Epithelial cell of proximal tubule (primary cell): ENCODE data around the gene TRH. TPM values are rescaled to one million over a fixed set of nuclear protein-coding genes. Genes with fewer than 3 reads are reported as not detected.

ENCODE experiments used
- DNase-seq: peaks from one replicate; pipeline ENCODE4 v3.0.0-alpha.2; 2011; ENCODE audit warnings: low read depth
- H3K4me3 ChIP-seq: 2 replicates; pipeline ENCODE4 v1.5.1; 2011; ENCODE audit warnings: low read depth, mild to moderate bottlenecking, low read length
- total RNA-seq: library from RNA; depleted of rRNA; stranded (reverse); fragments of >200 nt; gene quantifications from 2 replicates; pipeline ENCODE4 v1.2.3, GENCODE V29; 2015
- TF ChIP-seq, protein P1 (sequence below): conservative IDR thresholded peaks from 2 replicates; pipeline ENCODE4 v1.5.1; 2012; ENCODE audit warnings: low read depth, mild to moderate bottlenecking, low read length

The TRH gene
- total RNA-seq, 1 donor from 2014 or later, result not detected

GRCh38 chr3:129973853-129974563 is 512 bp upstream of the TRH start:
- H3K4me3 ChIP-seq, result no peak overlapping the region
- DNase-seq, result no peak
- TF ChIP-seq, protein P1, sequence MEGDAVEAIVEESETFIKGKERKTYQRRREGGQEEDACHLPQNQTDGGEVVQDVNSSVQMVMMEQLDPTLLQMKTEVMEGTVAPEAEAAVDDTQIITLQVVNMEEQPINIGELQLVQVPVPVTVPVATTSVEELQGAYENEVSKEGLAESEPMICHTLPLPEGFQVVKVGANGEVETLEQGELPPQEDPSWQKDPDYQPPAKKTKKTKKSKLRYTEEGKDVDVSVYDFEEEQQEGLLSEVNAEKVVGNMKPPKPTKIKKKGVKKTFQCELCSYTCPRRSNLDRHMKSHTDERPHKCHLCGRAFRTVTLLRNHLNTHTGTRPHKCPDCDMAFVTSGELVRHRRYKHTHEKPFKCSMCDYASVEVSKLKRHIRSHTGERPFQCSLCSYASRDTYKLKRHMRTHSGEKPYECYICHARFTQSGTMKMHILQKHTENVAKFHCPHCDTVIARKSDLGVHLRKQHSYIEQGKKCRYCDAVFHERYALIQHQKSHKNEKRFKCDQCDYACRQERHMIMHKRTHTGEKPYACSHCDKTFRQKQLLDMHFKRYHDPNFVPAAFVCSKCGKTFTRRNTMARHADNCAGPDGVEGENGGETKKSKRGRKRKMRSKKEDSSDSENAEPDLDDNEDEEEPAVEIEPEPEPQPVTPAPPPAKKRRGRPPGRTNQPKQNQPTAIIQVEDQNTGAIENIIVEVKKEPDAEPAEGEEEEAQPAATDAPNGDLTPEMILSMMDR, result no peak

DNA sequence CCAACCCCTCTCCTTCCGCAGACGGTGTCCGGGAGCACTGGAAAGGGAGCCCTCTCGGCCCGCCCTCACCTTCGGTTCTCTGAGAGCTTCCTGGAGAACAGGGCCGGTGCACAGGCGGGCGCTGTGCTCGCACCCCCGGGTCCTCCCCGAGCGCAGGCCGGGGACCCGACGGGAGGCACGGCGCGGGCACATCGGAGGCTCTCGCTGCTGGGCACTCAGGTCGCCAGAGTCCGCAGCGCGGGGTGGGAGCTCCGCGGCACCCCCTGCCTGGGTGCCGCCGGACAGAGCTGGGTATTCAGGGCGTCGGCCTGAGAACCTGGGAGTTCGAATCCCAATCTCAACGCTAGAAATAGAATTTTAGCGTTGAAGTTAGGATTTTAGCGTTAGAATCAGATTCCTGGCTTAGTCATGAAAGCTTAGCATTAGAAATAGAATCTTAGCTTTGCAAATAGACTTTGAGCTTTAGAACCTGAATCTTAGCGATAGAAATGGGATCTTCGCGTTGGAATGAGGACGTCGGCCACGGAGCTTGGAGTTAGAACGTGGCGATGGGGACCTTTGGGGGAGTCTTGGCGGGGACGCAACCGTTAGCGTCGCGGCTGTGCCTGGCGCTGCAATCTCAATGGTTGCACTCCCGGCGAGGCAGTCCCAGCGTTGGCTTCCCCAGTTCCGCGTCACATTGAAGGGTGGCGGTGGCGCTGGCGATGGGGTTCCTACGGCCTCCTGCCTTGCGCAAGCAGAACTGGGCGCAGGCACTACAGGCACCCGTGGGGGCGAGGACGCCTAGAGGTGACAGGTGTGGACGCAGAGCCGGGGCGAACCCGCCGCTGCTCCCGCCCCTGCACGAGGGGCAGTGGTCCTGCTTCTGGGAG is 549 bp downstream of the TRH start:
- H3K4me3 ChIP-seq, result no peak overlapping the region
- no peak for DNase-seq
- TF ChIP-seq, protein P1, result no peak

- no peak for DNase-seq
- TF ChIP-seq, protein P1, result no peak
- H3K4me3 ChIP-seq, result no peak overlapping the region
Observed at GRCh38 chr3:129975705-129976048, 1.2 kb downstream of the TRH start.

DNA sequence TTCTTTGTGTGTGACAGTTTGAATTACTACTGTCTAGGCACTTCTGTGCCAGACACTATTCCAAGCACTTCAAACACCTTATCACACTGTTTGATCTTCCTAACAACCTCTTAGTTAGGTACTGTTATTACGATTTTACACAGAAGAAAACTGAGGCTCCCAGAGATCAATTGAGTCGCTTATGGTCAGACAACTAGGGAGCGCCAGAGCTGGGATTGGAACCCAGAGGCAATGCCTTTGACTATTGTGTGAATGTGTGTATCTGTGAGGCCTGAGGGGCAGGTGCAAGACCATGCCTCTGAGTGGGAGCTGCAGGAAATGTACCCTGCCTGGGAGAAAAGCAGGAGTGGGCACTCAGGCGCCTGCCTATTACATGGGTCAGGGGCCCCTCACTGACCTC is 1.8 kb downstream of the TRH start:
- no peak for DNase-seq
- TF ChIP-seq, protein P1, result no peak

GRCh38 chr3:129978123-129978522 is 3.6 kb downstream of the TRH start:
- TF ChIP-seq, protein P1, result no peak
- no peak for DNase-seq
- no peak overlapping the region for H3K4me3 ChIP-seq

More for the DNA sequence above, 1.8 kb downstream of the TRH start:
- H3K4me3 ChIP-seq, result no peak overlapping the region

DNA sequence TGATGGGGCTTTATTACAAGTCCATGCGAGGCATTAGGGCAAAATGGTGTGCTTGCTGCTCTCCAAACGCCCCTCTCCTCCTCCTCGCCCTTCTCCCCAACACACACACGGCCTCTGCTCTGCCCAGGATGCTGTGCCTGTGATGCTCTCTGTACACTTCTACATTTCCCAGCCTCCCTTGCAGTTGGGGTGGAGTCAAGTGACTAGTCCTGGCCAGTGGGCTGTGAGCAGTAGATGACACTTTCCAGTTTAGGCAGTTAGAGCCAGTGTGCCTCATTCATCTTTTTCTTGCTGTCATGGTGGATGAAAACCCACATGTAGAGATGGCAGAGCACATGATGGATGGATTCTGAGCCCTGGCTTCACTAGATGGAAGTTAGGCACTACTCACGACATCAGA is 5.4 kb downstream of the TRH start:
- DNase-seq, result no peak
- TF ChIP-seq, protein P1, result no peak
- no peak overlapping the region for H3K4me3 ChIP-seq
